ENCODE measurements around the gene EFNA4.

DNA sequence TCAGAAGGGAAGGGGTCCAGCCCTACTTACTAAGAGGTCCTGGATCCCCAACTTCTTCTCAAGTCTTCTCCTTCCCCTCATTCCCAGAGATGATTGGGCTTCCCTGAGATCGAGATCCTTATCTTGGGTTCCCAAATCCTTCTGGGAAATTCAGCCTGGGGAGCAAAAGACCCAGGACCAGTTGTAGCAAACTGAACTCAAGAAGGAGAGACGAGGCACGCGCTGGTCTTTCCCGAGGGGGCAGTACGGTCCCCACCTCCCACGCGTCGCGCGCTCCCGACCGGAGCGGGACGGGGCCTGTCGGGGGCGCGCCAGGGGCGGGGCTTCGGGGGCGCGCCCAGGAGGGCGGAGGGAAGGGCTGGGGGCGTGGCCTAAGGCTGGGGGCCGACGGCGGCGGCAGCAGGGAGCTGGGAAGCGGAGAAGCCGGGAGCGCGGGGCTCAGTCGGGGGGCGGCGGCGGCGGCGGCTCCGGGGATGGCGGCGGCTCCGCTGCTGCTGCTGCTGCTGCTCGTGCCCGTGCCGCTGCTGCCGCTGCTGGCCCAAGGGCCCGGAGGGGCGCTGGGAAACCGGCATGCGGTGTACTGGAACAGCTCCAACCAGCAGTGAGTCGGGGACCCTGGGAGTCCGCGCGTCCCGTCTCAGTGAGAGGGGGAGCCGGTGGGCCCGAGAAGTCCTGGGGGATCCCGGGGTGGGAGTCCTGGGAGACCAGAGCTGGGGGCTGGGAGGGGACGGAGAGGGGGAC lies 15.1 kb downstream of the EFNA4 start, which contains the start of gene EFNA3:
- TF ChIP-seq, protein P1, sequence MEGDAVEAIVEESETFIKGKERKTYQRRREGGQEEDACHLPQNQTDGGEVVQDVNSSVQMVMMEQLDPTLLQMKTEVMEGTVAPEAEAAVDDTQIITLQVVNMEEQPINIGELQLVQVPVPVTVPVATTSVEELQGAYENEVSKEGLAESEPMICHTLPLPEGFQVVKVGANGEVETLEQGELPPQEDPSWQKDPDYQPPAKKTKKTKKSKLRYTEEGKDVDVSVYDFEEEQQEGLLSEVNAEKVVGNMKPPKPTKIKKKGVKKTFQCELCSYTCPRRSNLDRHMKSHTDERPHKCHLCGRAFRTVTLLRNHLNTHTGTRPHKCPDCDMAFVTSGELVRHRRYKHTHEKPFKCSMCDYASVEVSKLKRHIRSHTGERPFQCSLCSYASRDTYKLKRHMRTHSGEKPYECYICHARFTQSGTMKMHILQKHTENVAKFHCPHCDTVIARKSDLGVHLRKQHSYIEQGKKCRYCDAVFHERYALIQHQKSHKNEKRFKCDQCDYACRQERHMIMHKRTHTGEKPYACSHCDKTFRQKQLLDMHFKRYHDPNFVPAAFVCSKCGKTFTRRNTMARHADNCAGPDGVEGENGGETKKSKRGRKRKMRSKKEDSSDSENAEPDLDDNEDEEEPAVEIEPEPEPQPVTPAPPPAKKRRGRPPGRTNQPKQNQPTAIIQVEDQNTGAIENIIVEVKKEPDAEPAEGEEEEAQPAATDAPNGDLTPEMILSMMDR (IDR thresholded peaks at IDR 0.05), result no peak
- TF ChIP-seq POLR2A (IDR thresholded peaks at IDR 0.05), result peak in 1 of 2 donors; percentile 20

Measured in heart left ventricle (tissue), 13 donors.